H1 (cell line): ENCODE data around the gene WASL. TPM values are rescaled to one million over a fixed set of nuclear protein-coding genes. Genes with fewer than 3 reads are reported as not detected.

ENCODE experiments used
- CTCF ChIA-PET: fragments of 300-600 bp; sonication (Branson Sonifier 250); formaldehyde crosslinking; loops from one replicate; lab custom pipeline; 2021; ENCODE audit not compliant: partially characterized antibody; lab: Charles Lee
- POLR2A ChIA-PET: fragments of 300-600 bp; sonication (Branson Sonifier 250); formaldehyde crosslinking; loops from one replicate; lab custom pipeline; 2021; ENCODE audit warnings: inconsistent platforms; ENCODE audit not compliant: partially characterized antibody; lab: Charles Lee
- DNase-seq, 2 experiments: peaks; one replicate each; pipeline versions ENCODE4 v3.0.0 to v3.0.0-alpha.2; 2010 to 2022; ENCODE audit warnings: low spot score in 2 of 2, low read depth in 1 of 2, mixed read lengths in 1 of 2
- FAIRE-seq: peaks from 2 replicates; lab custom pipeline; 2011; peaks lifted over from hg19 to GRCh38; lab: Jason Lieb, UNC
- H2AFZ ChIP-seq: 2 replicates; pipeline ENCODE4 v1.8.1; 2012; ENCODE audit warnings: low read length, inconsistent platforms
- H2AK5ac ChIP-seq: 2 replicates; pipeline ENCODE4 v1.6.1; 2013; ENCODE audit warnings: low read depth, low read length
- H2BK120ac ChIP-seq: replicated peaks from 2 replicates; pipeline ENCODE3; 2013; ENCODE audit warnings: low read depth, low read length, inconsistent platforms
- H2BK12ac ChIP-seq: 2 replicates; pipeline ENCODE4 v1.6.1; 2013; ENCODE audit warnings: low read depth, low read length
- H2BK15ac ChIP-seq: 2 replicates; pipeline ENCODE4 v1.6.1; 2013; ENCODE audit warnings: low read length
- H2BK20ac ChIP-seq: 2 replicates; pipeline ENCODE4 v1.6.1; 2013; ENCODE audit warnings: low read length
- H2BK5ac ChIP-seq: 2 replicates; pipeline ENCODE4 v1.6.1; 2013; ENCODE audit warnings: low read depth, low read length
- H3K14ac ChIP-seq: 2 replicates; pipeline ENCODE4 v1.6.1; 2013; ENCODE audit warnings: inconsistent platforms; ENCODE audit not compliant: insufficient read length
- H3K18ac ChIP-seq: 2 replicates; pipeline ENCODE4 v1.6.1; 2013; ENCODE audit warnings: low read length; ENCODE audit errors: extremely low read depth
- H3K23ac ChIP-seq: 2 replicates; pipeline ENCODE4 v1.6.1; 2013; ENCODE audit warnings: inconsistent platforms; ENCODE audit not compliant: insufficient read length
- H3K23me2 ChIP-seq: 2 replicates; pipeline ENCODE4 v1.6.1; 2013; ENCODE audit warnings: low read depth, low read length
- H3K27ac ChIP-seq: 2 replicates; pipeline ENCODE4 v1.6.1; 2011; ENCODE audit warnings: low read depth, low read length, inconsistent platforms
- H3K27me3 ChIP-seq, 4 experiments: replicated peaks in 1 of 4; 1 replicate in 1 of 4; 2 replicates in 3 of 4; pipeline versions ENCODE4 v1.6.1 to v1.8.1; 2011 to 2013; ENCODE audit warnings: low read length in 3 of 4, mild to moderate bottlenecking in 3 of 4, inconsistent platforms in 2 of 4, mixed read lengths in 2 of 4, moderate library complexity in 1 of 4; ENCODE audit not compliant: control insufficient read depth in 3 of 4, insufficient read depth in 3 of 4; ENCODE audit errors: extremely low read depth in 1 of 4
- H3K36me3 ChIP-seq, 4 experiments: 2 replicates each; pipeline versions ENCODE4 v1.6.1 to v1.8.1; 2011 to 2013; ENCODE audit warnings: mild to moderate bottlenecking in 4 of 4, low read length in 3 of 4, moderate library complexity in 2 of 4, control low read depth in 1 of 4, inconsistent platforms in 1 of 4; ENCODE audit not compliant: insufficient read depth in 4 of 4, control insufficient read depth in 2 of 4
- H3K4ac ChIP-seq: replicated peaks from 2 replicates; pipeline ENCODE3; 2013; ENCODE audit warnings: low read length, low read depth, mixed read lengths, inconsistent platforms; ENCODE audit not compliant: insufficient read length
- H3K4me1 ChIP-seq, 4 experiments: replicated peaks in 1 of 4; 1 replicate in 1 of 4; 2 replicates in 3 of 4; pipeline versions ENCODE4 v1.6.1 to v1.8.1; 2011 to 2013; ENCODE audit warnings: low read length in 3 of 4, inconsistent platforms in 2 of 4, mixed read lengths in 1 of 4; ENCODE audit not compliant: insufficient read depth in 4 of 4, control insufficient read depth in 3 of 4
- H3K4me2 ChIP-seq, 2 experiments: 2 replicates each; pipeline versions ENCODE4 v1.6.1 to v1.8.1; 2011 to 2013; ENCODE audit warnings: low read depth in 2 of 2, low read length in 2 of 2, control low read depth in 1 of 2, inconsistent platforms in 1 of 2, mild to moderate bottlenecking in 1 of 2; ENCODE audit not compliant: insufficient read depth in 1 of 2
- H3K4me3 ChIP-seq, 4 experiments: fragments of 200-600, 300-600 bp in 1 of 4; sonication (generic), shearing (Covaris generic), sonication (Bioruptor Twin) in 1 of 4; 2 replicates each; pipeline versions ENCODE4 v1.5.1 to v1.8.1; 2011 to 2016; ENCODE audit warnings: low read length in 4 of 4, low read depth in 3 of 4, control low read depth in 2 of 4, inconsistent platforms in 2 of 4, mild to moderate bottlenecking in 2 of 4, mixed read lengths in 1 of 4, moderate library complexity in 1 of 4; ENCODE audit not compliant: insufficient read depth in 2 of 4; ENCODE audit errors: extremely low read depth in 1 of 4
- H3K56ac ChIP-seq: replicated peaks from 2 replicates; pipeline ENCODE3; 2013; ENCODE audit warnings: low read depth, mild to moderate bottlenecking, mixed read lengths, low read length, inconsistent platforms; ENCODE audit not compliant: insufficient read length
- H3K79me1 ChIP-seq: 2 replicates; pipeline ENCODE4 v1.6.1; 2013; ENCODE audit warnings: low read depth, low read length, control low read depth
- H3K79me2 ChIP-seq, 2 experiments: 2 replicates each; pipeline versions ENCODE4 v1.6.1 to v1.8.1; 2012 to 2013; ENCODE audit warnings: low read length in 2 of 2, mild to moderate bottlenecking in 2 of 2, inconsistent platforms in 1 of 2; ENCODE audit not compliant: insufficient read depth in 2 of 2, control insufficient read depth in 1 of 2
- H3K9ac ChIP-seq, 4 experiments: replicated peaks in 1 of 4; 1 replicate in 1 of 4; 2 replicates in 3 of 4; pipeline versions ENCODE4 v1.6.1 to v1.8.1; 2011 to 2013; ENCODE audit warnings: low read depth in 3 of 4, low read length in 3 of 4, control low read depth in 2 of 4, mild to moderate bottlenecking in 2 of 4, moderate library complexity in 2 of 4, inconsistent platforms in 1 of 4; ENCODE audit errors: extremely low read depth in 1 of 4
- H3K9me3 ChIP-seq, 2 experiments: 2 replicates each; pipeline versions ENCODE4 v1.6.1 to v1.8.1; 2012 to 2013; ENCODE audit warnings: mild to moderate bottlenecking in 2 of 2, moderate library complexity in 2 of 2, control low read depth in 1 of 2, inconsistent platforms in 1 of 2, low read depth in 1 of 2, low read length in 1 of 2, mixed read lengths in 1 of 2; ENCODE audit not compliant: insufficient read depth in 2 of 2
- H4K20me1 ChIP-seq, 2 experiments: replicated peaks in 1 of 2; 2 replicates each; pipeline versions ENCODE3 to v1.8.1; 2011 to 2013; ENCODE audit warnings: inconsistent platforms in 2 of 2, low read length in 2 of 2, mild to moderate bottlenecking in 1 of 2; ENCODE audit not compliant: insufficient read depth in 2 of 2, control insufficient read depth in 1 of 2
- H4K5ac ChIP-seq: 2 replicates; pipeline ENCODE4 v1.6.1; 2013; ENCODE audit warnings: low read length, low read depth, mixed read lengths, inconsistent platforms; ENCODE audit not compliant: insufficient read length
- H4K8ac ChIP-seq: 2 replicates; pipeline ENCODE4 v1.8.0; 2013; ENCODE audit warnings: mild to moderate bottlenecking, moderate library complexity, low read length, inconsistent platforms; ENCODE audit not compliant: insufficient read depth; ENCODE audit errors: extremely low read depth
- H4K91ac ChIP-seq: replicated peaks from 2 replicates; pipeline ENCODE3; 2013; ENCODE audit warnings: low read length, mixed read lengths, inconsistent platforms; ENCODE audit not compliant: insufficient read length
- ASH2L ChIP-seq: fragments of 200-600, 300-600 bp; sonication (generic); IDR thresholded peaks from one replicate; pipeline ENCODE4 v1.7.1; 2017; ENCODE audit warnings: low read length
- BACH1 ChIP-seq: IDR thresholded peaks from 2 replicates; pipeline ENCODE4 v1.6.1; 2012; ENCODE audit warnings: low read length, improper control_type of control experiment
- CBX8 ChIP-seq: fragments of 300-800, 300-1000 bp; sonication (generic); IDR thresholded peaks from 2 replicates; pipeline ENCODE4 v1.7.1; 2016; ENCODE audit warnings: low read depth, low read length, borderline replicate concordance
- CEBPB ChIP-seq: IDR thresholded peaks from 2 replicates; pipeline ENCODE4 v1.6.1; 2012; ENCODE audit warnings: low read depth, low read length
- CREB1 ChIP-seq: IDR thresholded peaks from 2 replicates; pipeline ENCODE4 v1.6.1; 2012; ENCODE audit warnings: inconsistent platforms
- GTF2F1 ChIP-seq: IDR thresholded peaks from 2 replicates; pipeline ENCODE4 v1.6.1; 2012; ENCODE audit warnings: low read depth, low read length, improper control_type of control experiment, borderline replicate concordance
- NANOG ChIP-seq: IDR thresholded peaks from 2 replicates; pipeline ENCODE4 v1.6.1; 2011; ENCODE audit warnings: low read length, low read depth, mild to moderate bottlenecking, inconsistent platforms; ENCODE audit not compliant: insufficient read depth, poor library complexity, severe bottlenecking
- POU5F1 ChIP-seq: IDR thresholded peaks from 2 replicates; pipeline ENCODE4 v1.6.1; 2011; ENCODE audit warnings: low read depth, mild to moderate bottlenecking, low read length, moderate library complexity
- RFX5 ChIP-seq: IDR thresholded peaks from 2 replicates; pipeline ENCODE4 v1.6.1; 2011; ENCODE audit warnings: low read depth, low read length, improper control_type of control experiment, borderline replicate concordance
- SIN3A ChIP-seq, 2 experiments: IDR thresholded peaks in 1 of 2; conservative IDR thresholded peaks in 1 of 2; 2 replicates each; pipeline ENCODE4 v1.6.1; 2011 to 2012; ENCODE audit warnings: low read length in 2 of 2, improper control_type of control experiment in 1 of 2, low read depth in 1 of 2, mild to moderate bottlenecking in 1 of 2
- SIRT6 ChIP-seq: IDR thresholded peaks from one replicate; pipeline ENCODE4 v1.7.1; 2012; ENCODE audit warnings: low read length, inconsistent platforms
- TCF12 ChIP-seq: IDR thresholded peaks from 2 replicates; pipeline ENCODE4 v1.6.1; 2011; ENCODE audit warnings: low read depth, mild to moderate bottlenecking, low read length
- WGBS, 2 experiments: shearing (Covaris generic) in 1 of 2; methylation state at CpG; one replicate each; pipeline versions ENCODE4 v1.1.6 to v1.1.7; 2013 to 2015; ENCODE audit warnings: low lambda C conversion rate in 2 of 2, mixed read lengths in 2 of 2, inconsistent platforms in 1 of 2, low coverage in 1 of 2, missing lambda C conversion rate in 1 of 2; ENCODE audit not compliant: insufficient replicate concordance in 2 of 2, insufficient coverage in 1 of 2, insufficient read length in 1 of 2; ENCODE audit errors: extremely low coverage in 1 of 2, missing lambda C conversion rate in 1 of 2; 5-methylcytosine and 5-hydroxymethylcytosine counted together
- polyA plus RNA-seq, 7 experiments: library from polyadenylated mRNA; depleted of rRNA in 3 of 7; stranded (reverse) in 5 of 7; unstranded in 2 of 7; fragments of >200 nt in 5 of 7; fragments of 200-250 nt in 2 of 7; gene quantifications; 1 replicate in 5 of 7; 2 replicates in 1 of 7; 4 replicates in 1 of 7; pipeline versions ENCODE4 v1.2.1 to v1.2.3, GENCODE V29; 2011 to 2013; ENCODE audit warnings: missing spikeins in 2 of 7, mixed read lengths in 2 of 7
- total RNA-seq: library from RNA; stranded (reverse); fragmentation: NEBNext Ultra II Directional; extraction: Animal tissue kit (Norgen Biotek cat#: 25700); gene quantifications from 2 replicates; pipeline ENCODE4 v1.2.1, GENCODE V29; 2021
- TF ChIP-seq, protein P1 (sequence below): IDR thresholded peaks from 2 replicates; pipeline ENCODE4 v1.6.1; 2012; ENCODE audit warnings: low read length, inconsistent platforms

Gene WASL
- total and polyA plus RNA-seq, 2 of the 8 experiments (the other 6 are each of a cell fraction or from before 2014, with no cell fraction given), result 7.7 to 38.9 TPM

DNA sequence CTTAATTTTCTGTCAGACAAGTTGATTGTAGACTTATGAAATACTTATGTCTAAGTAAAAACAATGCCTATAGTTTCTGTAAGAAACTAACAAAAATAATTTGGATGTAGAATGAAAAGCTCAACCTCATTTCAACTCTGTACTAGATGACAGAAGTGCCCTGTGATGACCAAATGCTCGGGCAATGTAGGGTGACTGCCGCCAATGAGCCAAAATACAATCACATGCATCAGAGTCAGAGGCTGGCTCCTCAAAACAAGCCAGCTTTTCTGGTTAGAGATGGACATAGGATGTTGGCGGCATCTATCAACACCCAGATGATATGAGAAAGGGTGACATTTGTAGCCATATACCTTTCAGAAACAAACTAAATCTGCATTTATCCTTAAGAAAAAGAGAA is 69.2 kb downstream of the WASL start:
- WGBS, 2 experiments, result 96% methylated on average over 3 of the region's 3 CpGs; no CpG with 5 or more reads in 1 of the 2 experiments
- H3K4me2 ChIP-seq, result no peak overlapping the region
- H3K23ac ChIP-seq, result no peak overlapping the region
- H3K23me2 ChIP-seq, result no peaks in the 10 kb centered on the region
- H3K9me3 ChIP-seq, result no peaks in the 10 kb centered on the region
- H2BK15ac ChIP-seq, result no peak overlapping the region
- DNase-seq, result no peak
- H3K18ac ChIP-seq, result no peak overlapping the region
- no peak overlapping the region for H2BK20ac ChIP-seq
- H4K91ac ChIP-seq, result no peak overlapping the region
- peaks cover 0 to 23% (median 4%) of the 10 kb centered on the region in 4 experiments; a peak in 3 of 8 replicates for H3K36me3 ChIP-seq
- no peak overlapping the region for H2BK120ac ChIP-seq
- H3K79me2 ChIP-seq, result no peaks in the 10 kb centered on the region
- no peak overlapping the region for H4K8ac ChIP-seq
- H4K5ac ChIP-seq, result no peak overlapping the region
- peaks cover 0 to 1% (median 0%) of the 10 kb centered on the region in 4 experiments; a peak in 1 of 7 replicates for H3K27me3 ChIP-seq
- no peak overlapping the region for H3K9ac ChIP-seq
- FAIRE-seq, result no peak
- no peak overlapping the region for H3K14ac ChIP-seq
- no peaks in the 10 kb centered on the region for H4K20me1 ChIP-seq
- no peak overlapping the region for H2AFZ ChIP-seq
- POLR2A ChIA-PET, result interaction anchor here (0.8 to 1.2 kb wide), 2 partner anchors 10 to 12 kb away, joined by 3 to 4 read pairs; no protein-coding TSS in a partner anchor
- H2BK12ac ChIP-seq, result no peak overlapping the region
- no peak overlapping the region for H3K4ac ChIP-seq
- H2AK5ac ChIP-seq, result no peak overlapping the region
- H3K27ac ChIP-seq, result no peak overlapping the region
- no peak overlapping the region for H3K4me3 ChIP-seq
- no peak overlapping the region for H2BK5ac ChIP-seq
- no peak overlapping the region for H3K56ac ChIP-seq
- CTCF ChIA-PET, result interaction anchor here (0.6 to 1.1 kb wide), 3 partner anchors 47 to 282 kb away, joined by 3 to 4 read pairs (median 3); no protein-coding TSS in a partner anchor
- H3K79me1 ChIP-seq, result no peaks in the 10 kb centered on the region
- H3K4me1 ChIP-seq, result no peaks in the 10 kb centered on the region
- TF ChIP-seq SIN3A (conservative IDR thresholded peaks at IDR 0.05 in 1 of 2, IDR thresholded peaks at IDR 0.05 in 1 of 2; ENCODE audit: low read depth in 1 of 2, low read length in 2 of 2), result no peak
- TF ChIP-seq RFX5, result no peak
- TF ChIP-seq BACH1, result no peak
- no peak for TF ChIP-seq CREB1
- no peak for TF ChIP-seq ASH2L
- no peak for TF ChIP-seq POU5F1
- no peak for TF ChIP-seq NANOG
- no peak for TF ChIP-seq TCF12
- TF ChIP-seq GTF2F1, result no peak
- TF ChIP-seq CEBPB, result no peak
- TF ChIP-seq SIRT6, result no peak
- no peak for TF ChIP-seq CBX8
- TF ChIP-seq, protein P1, sequence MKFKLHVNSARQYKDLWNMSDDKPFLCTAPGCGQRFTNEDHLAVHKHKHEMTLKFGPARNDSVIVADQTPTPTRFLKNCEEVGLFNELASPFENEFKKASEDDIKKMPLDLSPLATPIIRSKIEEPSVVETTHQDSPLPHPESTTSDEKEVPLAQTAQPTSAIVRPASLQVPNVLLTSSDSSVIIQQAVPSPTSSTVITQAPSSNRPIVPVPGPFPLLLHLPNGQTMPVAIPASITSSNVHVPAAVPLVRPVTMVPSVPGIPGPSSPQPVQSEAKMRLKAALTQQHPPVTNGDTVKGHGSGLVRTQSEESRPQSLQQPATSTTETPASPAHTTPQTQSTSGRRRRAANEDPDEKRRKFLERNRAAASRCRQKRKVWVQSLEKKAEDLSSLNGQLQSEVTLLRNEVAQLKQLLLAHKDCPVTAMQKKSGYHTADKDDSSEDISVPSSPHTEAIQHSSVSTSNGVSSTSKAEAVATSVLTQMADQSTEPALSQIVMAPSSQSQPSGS, result no peak
